Neural crest cell (in vitro differentiated cells): ENCODE measurements around the gene FBXW9. TPM values are rescaled to one million over a fixed set of nuclear protein-coding genes. Genes with fewer than 3 reads are reported as not detected.

Experiments
- DNase-seq: peaks from one replicate; pipeline ENCODE4 v3.0.0; 2021; ENCODE audit warnings: low read depth, mixed read lengths, low spot score
- H3K27ac Mint-ChIP-seq: one replicate; pipeline ENCODE4 v1.8.0; 2021; ENCODE audit warnings: mild to moderate bottlenecking, mixed read lengths; ENCODE audit not compliant: unreplicated experiment
- H3K27me3 Mint-ChIP-seq: 2 replicates; pipeline ENCODE4 v1.8.0; 2021; ENCODE audit warnings: low read depth, mild to moderate bottlenecking, mixed read lengths
- H3K36me3 Mint-ChIP-seq: 2 replicates; pipeline ENCODE4 v1.8.0; 2021; ENCODE audit warnings: low read depth, mild to moderate bottlenecking, mixed read lengths
- H3K4me1 Mint-ChIP-seq: 2 replicates; pipeline ENCODE4 v1.8.0; 2021; ENCODE audit warnings: mixed read lengths
- H3K4me3 Mint-ChIP-seq: one replicate; pipeline ENCODE4 v1.8.0; 2021; ENCODE audit warnings: mild to moderate bottlenecking, mixed read lengths
- H3K9me3 Mint-ChIP-seq: 2 replicates; pipeline ENCODE4 v1.8.0; 2021; ENCODE audit warnings: mixed read lengths
- CTCF ChIP-seq: fragments of 200-600 bp; sonication (generic); conservative IDR thresholded peaks from 2 replicates; pipeline ENCODE4 v1.5.0; 2021; ENCODE audit warnings: antibody characterized with exemption, mild to moderate bottlenecking
- total RNA-seq: library from RNA; stranded (reverse); gene quantifications from 2 replicates; pipeline ENCODE4 v1.2.1, GENCODE V29; 2021

Gene FBXW9
- total RNA-seq, 1 donor from 2014 or later, result 15.9 TPM

GRCh38 chr19:12657966-12658365 lies 38.5 kb downstream of the FBXW9 start:
- Mint-ChIP-seq H3K27me3 (no peaks in the 10 kb centered on the region), H3K27ac (no peak overlapping the region), H3K9me3 (no peaks in the 10 kb centered on the region), H3K4me3 (no peak overlapping the region), H3K4me1 (no peaks in the 10 kb centered on the region), H3K36me3 (peaks cover 16% of the 10 kb centered on the region)
- TF ChIP-seq CTCF, result no peak
- DNase-seq, result no peak

- no peak for TF ChIP-seq CTCF
- no peak for DNase-seq
- Mint-ChIP-seq H3K9me3 (no peaks in the 10 kb centered on the region), H3K4me3 (no peak overlapping the region), H3K27me3 (no peaks in the 10 kb centered on the region), H3K27ac (no peak overlapping the region), H3K4me1 (no peaks in the 10 kb centered on the region), H3K36me3 (peaks cover 16% of the 10 kb centered on the region)
These were observed 39.4 kb downstream of the FBXW9 start for GRCh38 chr19:12656899-12657571.

- Mint-ChIP-seq H3K4me3 (no peak overlapping the region), H3K27ac (no peak overlapping the region), H3K9me3 (no peaks in the 10 kb centered on the region), H3K36me3 (peaks cover 20% of the 10 kb centered on the region), H3K4me1 (no peaks in the 10 kb centered on the region), H3K27me3 (no peaks in the 10 kb centered on the region)
- no peak for DNase-seq
- no peak for TF ChIP-seq CTCF
These were observed 40.9 kb downstream of the FBXW9 start for GRCh38 chr19:12655546-12655945.

- H3K36me3 Mint-ChIP-seq, result peaks cover 17% of the 10 kb centered on the region
- DNase-seq, result no peak
- H3K27ac Mint-ChIP-seq, result no peak overlapping the region
- H3K4me1 Mint-ChIP-seq, result no peaks in the 10 kb centered on the region
- no peaks in the 10 kb centered on the region for H3K27me3 Mint-ChIP-seq
- no peak for TF ChIP-seq CTCF
- H3K9me3 Mint-ChIP-seq, result no peaks in the 10 kb centered on the region
- no peak overlapping the region for H3K4me3 Mint-ChIP-seq
These were observed 44.2 kb downstream of the FBXW9 start for GRCh38 chr19:12652219-12652618.

- TF ChIP-seq CTCF, result no peak
- Mint-ChIP-seq H3K27ac (no peak overlapping the region), H3K4me3 (no peak overlapping the region), H3K9me3 (no peaks in the 10 kb centered on the region), H3K27me3 (no peaks in the 10 kb centered on the region), H3K4me1 (no peaks in the 10 kb centered on the region), H3K36me3 (peaks cover 10% of the 10 kb centered on the region)
- no peak for DNase-seq
These were observed 46.5 kb downstream of the FBXW9 start for GRCh38 chr19:12649941-12650340.
